Neural cell (in vitro differentiated cells): Measurements from ENCODE around the gene B4GALNT4. TPM values are rescaled to one million over a fixed set of nuclear protein-coding genes. Genes with fewer than 3 reads are reported as not detected.

Source experiments
- H2AFZ ChIP-seq: fragments of 200-600, 300-800 bp; sonication (generic), shearing (Covaris generic); 2 replicates; pipeline ENCODE4 v1.6.0; 2014; ENCODE audit warnings: low read depth, mild to moderate bottlenecking, antibody characterized with exemption, low read length, moderate library complexity
- H3F3A ChIP-seq: fragments of 200-600 bp; shearing (Covaris generic); 2 replicates; pipeline ENCODE4 v1.6.1; 2016; ENCODE audit warnings: mild to moderate bottlenecking, moderate library complexity, mixed read lengths, antibody characterized with exemption, low read length; ENCODE audit not compliant: insufficient read depth, poor library complexity, severe bottlenecking
- H3K27ac ChIP-seq: fragments of 200-600, 300-800 bp; sonication (generic), shearing (Covaris generic); 2 replicates; pipeline ENCODE4 v1.5.1; 2014; ENCODE audit warnings: mild to moderate bottlenecking, low read length, moderate library complexity
- H3K27me3 ChIP-seq: fragments of 300-800, 200-600 bp; sonication (generic), shearing (Covaris generic); 2 replicates; pipeline ENCODE4 v1.6.0; 2014; ENCODE audit warnings: mild to moderate bottlenecking, low read depth, low read length, moderate library complexity; ENCODE audit not compliant: insufficient read depth
- H3K36me3 ChIP-seq: fragments of 300-800, 200-600 bp; sonication (generic), shearing (Covaris generic); 2 replicates; pipeline ENCODE4 v1.5.1; 2014; ENCODE audit warnings: mild to moderate bottlenecking, antibody characterized with exemption, low read length, moderate library complexity; ENCODE audit not compliant: insufficient read depth
- H3K4me2 ChIP-seq: fragments of 300-800, 200-600 bp; sonication (generic), shearing (Covaris generic); 2 replicates; pipeline ENCODE4 v1.6.0; 2014; ENCODE audit warnings: mild to moderate bottlenecking, low read length
- H3K4me3 ChIP-seq: fragments of 300-800, 200-600 bp; sonication (generic), shearing (Covaris generic); 2 replicates; pipeline ENCODE4 v1.5.1; 2014; ENCODE audit warnings: mild to moderate bottlenecking, low read length, moderate library complexity
- H3K79me2 ChIP-seq: fragments of 200-600 bp; shearing (Covaris generic); replicated peaks from 2 replicates; pipeline ENCODE4 v1.6.0; 2014; ENCODE audit warnings: mild to moderate bottlenecking, low read length, moderate library complexity; ENCODE audit not compliant: insufficient read depth
- H3K9ac ChIP-seq: fragments of 300-800, 200-600 bp; sonication (generic), shearing (Covaris generic); 2 replicates; pipeline ENCODE4 v1.6.1; 2016; ENCODE audit warnings: mild to moderate bottlenecking, low read length, mixed read lengths
- H3K9me2 ChIP-seq: fragments of 200-600 bp; shearing (Covaris generic); 2 replicates; pipeline ENCODE4 v1.6.1; 2016; ENCODE audit warnings: mild to moderate bottlenecking, low read length, mixed read lengths; ENCODE audit not compliant: insufficient read depth
- H3K9me3 ChIP-seq: fragments of 200-600, 300-800 bp; sonication (generic), shearing (Covaris generic); 2 replicates; pipeline ENCODE4 v1.6.1; 2016; ENCODE audit warnings: mild to moderate bottlenecking, mixed run types, low read length, moderate library complexity, mixed read lengths
- H4K20me1 ChIP-seq: fragments of 200-600 bp; shearing (Covaris generic); 2 replicates; pipeline ENCODE4 v1.6.1; 2016; ENCODE audit warnings: mild to moderate bottlenecking, mixed run types; ENCODE audit not compliant: insufficient read depth
- EP300 ChIP-seq: fragments of 450-650 bp; conservative IDR thresholded peaks from 2 replicates; pipeline ENCODE4 v1.6.1; 2014; ENCODE audit warnings: antibody characterized with exemption, mild to moderate bottlenecking, moderate library complexity; ENCODE audit not compliant: poor library complexity, severe bottlenecking
- EZH2 ChIP-seq: fragments of 200-600, 300-800 bp; shearing (Covaris generic), sonication (generic); IDR thresholded peaks from 2 replicates; pipeline ENCODE4 v1.6.1; 2014; ENCODE audit warnings: antibody characterized with exemption, low read length, borderline replicate concordance, mild to moderate bottlenecking; ENCODE audit not compliant: insufficient read depth, poor library complexity, severe bottlenecking
- MXI1 ChIP-seq: fragments of 450-650 bp; conservative IDR thresholded peaks from 2 replicates; pipeline ENCODE4 v1.6.1; 2014; ENCODE audit warnings: antibody characterized with exemption, mild to moderate bottlenecking; ENCODE audit not compliant: poor library complexity, severe bottlenecking
- POLR2AphosphoS5 ChIP-seq: IDR thresholded peaks from 2 replicates; pipeline ENCODE4 v1.6.1; 2012
- RAD21 ChIP-seq: fragments of 450-650 bp; conservative IDR thresholded peaks from 2 replicates; pipeline ENCODE4 v1.6.1; 2014; ENCODE audit warnings: antibody characterized with exemption, mild to moderate bottlenecking, moderate library complexity
- SMC3 ChIP-seq: fragments of 450-650 bp; conservative IDR thresholded peaks from 2 replicates; pipeline ENCODE4 v1.6.1; 2014; ENCODE audit warnings: antibody characterized with exemption, mild to moderate bottlenecking, moderate library complexity; ENCODE audit not compliant: poor library complexity
- TAF1 ChIP-seq: IDR thresholded peaks from 2 replicates; pipeline ENCODE4 v1.6.1; 2012; ENCODE audit warnings: low read depth
- polyA plus RNA-seq: library from polyadenylated mRNA; depleted of rRNA; stranded (reverse); fragments of >200 nt; gene quantifications from 2 replicates; pipeline ENCODE4 v1.2.3, GENCODE V29; 2014
- TF ChIP-seq, protein P1 (sequence below): IDR thresholded peaks from 2 replicates; pipeline ENCODE4 v1.6.1; 2012; ENCODE audit warnings: borderline replicate concordance
- TF ChIP-seq, protein P2 (sequence below): fragments of 450-650 bp; IDR thresholded peaks from 2 replicates; pipeline ENCODE4 v1.5.1; 2014; ENCODE audit warnings: antibody characterized with exemption, mild to moderate bottlenecking, moderate library complexity; ENCODE audit not compliant: poor library complexity, severe bottlenecking

The B4GALNT4 gene
- polyA plus RNA-seq, 1 donor from 2014 or later: 440 TPM

DNA sequence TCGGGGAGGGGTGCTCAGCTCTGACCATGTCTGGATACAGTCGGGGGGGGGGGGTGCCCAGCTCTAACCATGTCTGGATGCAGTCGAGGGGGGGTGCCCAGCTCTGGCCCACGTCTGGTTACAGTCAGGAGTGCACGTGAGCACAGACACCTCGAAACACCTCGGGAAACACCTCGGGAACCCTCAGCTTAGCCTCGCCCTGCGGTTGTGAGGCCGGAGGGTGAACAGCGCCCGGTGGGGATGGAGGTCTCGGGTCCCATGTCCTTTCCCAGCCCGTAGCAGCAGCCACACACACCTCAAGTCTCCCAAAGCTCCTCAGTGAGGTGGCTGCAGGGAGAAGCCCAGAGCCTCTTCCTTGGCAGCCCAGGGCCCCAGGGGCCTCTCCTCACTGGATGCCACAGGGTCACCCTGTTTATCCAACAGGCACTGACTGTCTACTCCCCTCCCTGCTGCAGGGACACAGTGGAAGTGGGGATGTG lies 43.4 kb downstream of the B4GALNT4 start:
- no peaks in the 10 kb centered on the region for H3K9me2 ChIP-seq
- TF ChIP-seq EZH2: no peak
- TF ChIP-seq RAD21: no peak
- no peak for TF ChIP-seq SMC3
- TF ChIP-seq EP300: no peak
- no peak for TF ChIP-seq TAF1
- TF ChIP-seq POLR2AphosphoS5: no peak
- no peak for TF ChIP-seq MXI1
- TF ChIP-seq, protein P1, sequence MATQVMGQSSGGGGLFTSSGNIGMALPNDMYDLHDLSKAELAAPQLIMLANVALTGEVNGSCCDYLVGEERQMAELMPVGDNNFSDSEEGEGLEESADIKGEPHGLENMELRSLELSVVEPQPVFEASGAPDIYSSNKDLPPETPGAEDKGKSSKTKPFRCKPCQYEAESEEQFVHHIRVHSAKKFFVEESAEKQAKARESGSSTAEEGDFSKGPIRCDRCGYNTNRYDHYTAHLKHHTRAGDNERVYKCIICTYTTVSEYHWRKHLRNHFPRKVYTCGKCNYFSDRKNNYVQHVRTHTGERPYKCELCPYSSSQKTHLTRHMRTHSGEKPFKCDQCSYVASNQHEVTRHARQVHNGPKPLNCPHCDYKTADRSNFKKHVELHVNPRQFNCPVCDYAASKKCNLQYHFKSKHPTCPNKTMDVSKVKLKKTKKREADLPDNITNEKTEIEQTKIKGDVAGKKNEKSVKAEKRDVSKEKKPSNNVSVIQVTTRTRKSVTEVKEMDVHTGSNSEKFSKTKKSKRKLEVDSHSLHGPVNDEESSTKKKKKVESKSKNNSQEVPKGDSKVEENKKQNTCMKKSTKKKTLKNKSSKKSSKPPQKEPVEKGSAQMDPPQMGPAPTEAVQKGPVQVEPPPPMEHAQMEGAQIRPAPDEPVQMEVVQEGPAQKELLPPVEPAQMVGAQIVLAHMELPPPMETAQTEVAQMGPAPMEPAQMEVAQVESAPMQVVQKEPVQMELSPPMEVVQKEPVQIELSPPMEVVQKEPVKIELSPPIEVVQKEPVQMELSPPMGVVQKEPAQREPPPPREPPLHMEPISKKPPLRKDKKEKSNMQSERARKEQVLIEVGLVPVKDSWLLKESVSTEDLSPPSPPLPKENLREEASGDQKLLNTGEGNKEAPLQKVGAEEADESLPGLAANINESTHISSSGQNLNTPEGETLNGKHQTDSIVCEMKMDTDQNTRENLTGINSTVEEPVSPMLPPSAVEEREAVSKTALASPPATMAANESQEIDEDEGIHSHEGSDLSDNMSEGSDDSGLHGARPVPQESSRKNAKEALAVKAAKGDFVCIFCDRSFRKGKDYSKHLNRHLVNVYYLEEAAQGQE: no peak
- peaks cover 26% of the 10 kb centered on the region for H3K27me3 ChIP-seq
- no peak overlapping the region for H3K9ac ChIP-seq
- no peaks in the 10 kb centered on the region for H3K36me3 ChIP-seq
- H3K4me2 ChIP-seq: no peak overlapping the region
- no peak overlapping the region for H3K4me3 ChIP-seq
- H3F3A ChIP-seq: no peaks in the 10 kb centered on the region
- no peaks in the 10 kb centered on the region for H3K79me2 ChIP-seq
- no peaks in the 10 kb centered on the region for H4K20me1 ChIP-seq
- H2AFZ ChIP-seq: no peak overlapping the region
- H3K9me3 ChIP-seq: no peaks in the 10 kb centered on the region
- H3K27ac ChIP-seq: no peak overlapping the region

DNA sequence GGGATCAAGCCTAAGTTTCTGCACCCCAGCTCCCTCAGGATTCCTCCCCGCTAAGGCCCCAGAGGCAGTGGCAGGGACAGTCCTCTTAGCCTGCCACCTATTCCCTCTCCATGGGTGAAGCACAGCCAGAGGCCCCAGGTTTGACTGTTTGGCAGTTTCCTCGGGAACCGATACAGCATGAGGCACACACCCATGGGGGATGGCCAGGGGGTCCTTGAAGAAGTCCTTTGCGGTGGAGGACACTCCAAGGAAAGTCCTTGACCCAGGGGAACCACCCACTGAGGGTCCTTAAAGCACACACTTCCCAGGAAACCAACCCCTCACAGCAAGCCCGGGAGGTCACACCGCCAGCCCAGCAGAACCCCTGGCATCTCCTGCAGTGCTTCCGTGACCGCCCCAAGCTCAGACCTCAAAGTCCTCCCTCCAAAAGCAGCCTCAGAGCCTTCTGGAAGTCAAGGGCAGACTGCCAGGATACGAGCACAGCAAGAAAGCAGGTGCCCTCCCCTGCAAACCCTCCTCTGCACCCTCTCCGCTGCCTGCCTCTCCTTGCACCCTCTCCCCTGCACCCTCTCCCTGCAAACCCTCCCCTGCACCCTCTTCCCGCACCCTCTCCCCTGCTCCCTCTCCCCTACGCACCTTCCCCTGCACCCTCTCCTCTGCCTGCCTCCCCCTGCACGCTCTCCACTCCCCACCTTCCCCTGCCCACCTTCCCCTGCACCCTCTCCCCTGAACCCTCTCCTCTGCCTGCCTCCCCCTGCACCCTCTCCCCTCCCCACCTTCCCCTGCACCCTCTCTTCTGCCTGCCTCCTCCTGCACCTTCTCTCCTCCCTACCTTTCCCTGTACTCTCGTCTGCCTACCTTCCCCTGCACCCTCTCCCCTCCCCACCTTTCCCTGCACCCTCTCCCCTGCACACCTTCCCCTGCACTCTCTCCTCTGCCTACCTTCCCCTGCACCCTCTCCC lies 44.1 kb downstream of the B4GALNT4 start:
- Histone ChIP-seq H3K27me3 (peaks cover 33% of the 10 kb centered on the region), H3K9me2 (no peaks in the 10 kb centered on the region), H3F3A (no peaks in the 10 kb centered on the region), H4K20me1 (no peaks in the 10 kb centered on the region), H3K79me2 (no peaks in the 10 kb centered on the region), H3K9ac (no peak overlapping the region), H3K36me3 (no peaks in the 10 kb centered on the region), H3K4me2 (no peak overlapping the region), H3K4me3 (no peak overlapping the region), H2AFZ (no peak overlapping the region), H3K9me3 (no peaks in the 10 kb centered on the region), H3K27ac (no peak overlapping the region)
- TF ChIP-seq TAF1 (no peak), SMC3 (no peak), EZH2 (no peak), MXI1 (no peak), EP300 (no peak), RAD21 (no peak), POLR2AphosphoS5 (no peak)
- TF ChIP-seq, protein P1: no peak
- TF ChIP-seq, protein P2, sequence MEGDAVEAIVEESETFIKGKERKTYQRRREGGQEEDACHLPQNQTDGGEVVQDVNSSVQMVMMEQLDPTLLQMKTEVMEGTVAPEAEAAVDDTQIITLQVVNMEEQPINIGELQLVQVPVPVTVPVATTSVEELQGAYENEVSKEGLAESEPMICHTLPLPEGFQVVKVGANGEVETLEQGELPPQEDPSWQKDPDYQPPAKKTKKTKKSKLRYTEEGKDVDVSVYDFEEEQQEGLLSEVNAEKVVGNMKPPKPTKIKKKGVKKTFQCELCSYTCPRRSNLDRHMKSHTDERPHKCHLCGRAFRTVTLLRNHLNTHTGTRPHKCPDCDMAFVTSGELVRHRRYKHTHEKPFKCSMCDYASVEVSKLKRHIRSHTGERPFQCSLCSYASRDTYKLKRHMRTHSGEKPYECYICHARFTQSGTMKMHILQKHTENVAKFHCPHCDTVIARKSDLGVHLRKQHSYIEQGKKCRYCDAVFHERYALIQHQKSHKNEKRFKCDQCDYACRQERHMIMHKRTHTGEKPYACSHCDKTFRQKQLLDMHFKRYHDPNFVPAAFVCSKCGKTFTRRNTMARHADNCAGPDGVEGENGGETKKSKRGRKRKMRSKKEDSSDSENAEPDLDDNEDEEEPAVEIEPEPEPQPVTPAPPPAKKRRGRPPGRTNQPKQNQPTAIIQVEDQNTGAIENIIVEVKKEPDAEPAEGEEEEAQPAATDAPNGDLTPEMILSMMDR: no peak
